ENCODE measurements around the gene MYO1D. TPM values are rescaled to one million over a fixed set of nuclear protein-coding genes. Genes with fewer than 3 reads are reported as not detected.
A peak's percentile ranks its signal among the peaks of the same experiment; 100 is the strongest.
"Not testable (repeated sequence)": the region's sequence is repeated elsewhere in the genome, so short reads cannot be mapped to it uniquely, and the experiment has no call there.

Gene MYO1D
- total and polyA plus RNA-seq, 9 donors: 20.9 to 62.2 (median 53.8) TPM

GRCh38 chr17:32826076-32826475, 50.8 kb downstream of the MYO1D start:
- TF ChIP-seq EP300 (IDR thresholded peaks at IDR 0.05) (no peak), CTCF (IDR thresholded peaks at IDR 0.05) (no peak), POLR2A (IDR thresholded peaks at IDR 0.05) (no peak)
- H3K9me3 ChIP-seq: no peaks in the 10 kb centered on the region
- H3K4me1 ChIP-seq (ENCODE audit: insufficient read depth): peaks cover 2% of the 10 kb centered on the region
- no peaks in the 10 kb centered on the region for H3K27me3 ChIP-seq
- H3K36me3 ChIP-seq: no peaks in the 10 kb centered on the region
- intact Hi-C loops (cut with DNase I): loop anchor here in 2 of 4 donors (5.0 to 10.0 kb wide), 2 partner anchors 36 to 49 kb away; partner anchors contain the start of gene MYO1D (in 1 of the 2)
- H3K27ac ChIP-seq: no peak overlapping the region
- H3K4me3 ChIP-seq: no peak overlapping the region
- DNase-seq: no peak

- no peak for TF ChIP-seq POLR2A (IDR thresholded peaks at IDR 0.05)
- no peak for TF ChIP-seq CTCF (IDR thresholded peaks at IDR 0.05)
- no peak for TF ChIP-seq EP300 (IDR thresholded peaks at IDR 0.05)
- H3K36me3 ChIP-seq: no peaks in the 10 kb centered on the region
- no peaks in the 10 kb centered on the region for H3K9me3 ChIP-seq
- H3K4me1 ChIP-seq (ENCODE audit: insufficient read depth): peaks cover 2% of the 10 kb centered on the region
- intact Hi-C loops (cut with DNase I): loop anchor here in 1 of 4 donors (10.0 kb wide), 1 partner anchor 50 kb away; the partner anchor contains the start of gene MYO1D
- H3K4me3 ChIP-seq: no peak overlapping the region
- no peak overlapping the region for H3K27ac ChIP-seq
- no peak for DNase-seq
- H3K27me3 ChIP-seq: no peaks in the 10 kb centered on the region
- 85 to 95% (median 88%) methylated on average over 3 of the region's 3 CpGs for WGBS, 3 donors
Measured at GRCh38 chr17:32824334-32824733, 52.6 kb downstream of the MYO1D start.

GRCh38 chr17:32822996-32823395, 53.9 kb downstream of the MYO1D start:
- no peaks in the 10 kb centered on the region for H3K36me3 ChIP-seq
- no peak overlapping the region for H3K27ac ChIP-seq
- H3K4me1 ChIP-seq (ENCODE audit: insufficient read depth): peaks cover 4% of the 10 kb centered on the region
- peak overlapping the region; percentile 27 for H3K4me3 ChIP-seq
- H3K9me3 ChIP-seq: no peaks in the 10 kb centered on the region
- TF ChIP-seq EP300 (IDR thresholded peaks at IDR 0.05) (no peak), CTCF (IDR thresholded peaks at IDR 0.05) (no peak), POLR2A (IDR thresholded peaks at IDR 0.05) (no peak)
- H3K27me3 ChIP-seq: no peaks in the 10 kb centered on the region
- 53 to 60% (median 58%) methylated on average over 2 of the region's 2 CpGs for WGBS, 3 donors
- DNase-seq: no peak
- intact Hi-C loops (cut with DNase I): loop anchor here in 1 of 4 donors (10.0 kb wide), 1 partner anchor 52 kb away; the partner anchor contains the start of gene MYO1D

GRCh38 chr17:32821987-32822934, 54.7 kb downstream of the MYO1D start:
- peak overlapping the region; percentile 27 for H3K4me3 ChIP-seq
- H3K27ac ChIP-seq: not testable (repeated sequence)

GRCh38 chr17:32820440-32820839, 56.5 kb downstream of the MYO1D start:
- TF ChIP-seq POLR2A (IDR thresholded peaks at IDR 0.05): no peak
- TF ChIP-seq EP300 (IDR thresholded peaks at IDR 0.05): no peak
- no peak for TF ChIP-seq CTCF (IDR thresholded peaks at IDR 0.05)
- no peak overlapping the region for H3K27ac ChIP-seq
- no peaks in the 10 kb centered on the region for H3K9me3 ChIP-seq
- intact Hi-C loops (cut with DNase I): loop anchor here in 1 of 4 donors (10.0 kb wide), 1 partner anchor 54 kb away; the partner anchor contains the start of gene MYO1D
- no peak for DNase-seq
- no peaks in the 10 kb centered on the region for H3K27me3 ChIP-seq
- H3K36me3 ChIP-seq: no peaks in the 10 kb centered on the region
- H3K4me1 ChIP-seq (ENCODE audit: insufficient read depth): peaks cover 4% of the 10 kb centered on the region
- WGBS, 3 donors: 93 to 98% (median 97%) methylated on average over 2 of the region's 2 CpGs
- no peak overlapping the region for H3K4me3 ChIP-seq

More at GRCh38 chr17:32821987-32822934, 54.7 kb downstream of the MYO1D start:
- H3K4me1 ChIP-seq (ENCODE audit: insufficient read depth); H3K36me3 ChIP-seq; H3K27me3 ChIP-seq; H3K9me3 ChIP-seq: not testable (repeated sequence)
- intact Hi-C loops (cut with DNase I): loop anchor here in 1 of 4 donors (10.0 kb wide), 1 partner anchor 53 kb away; the partner anchor contains the start of gene MYO1D
- peak; percentile 31 to 60 (median 44) for DNase-seq
- 1 to 14% (median 11%) methylated on average over 42 to 80 of the region's 82 CpGs for WGBS, 3 donors
